ENCODE data around the gene ADAMTSL5. TPM values are rescaled to one million over a fixed set of nuclear protein-coding genes. Genes with fewer than 3 reads are reported as not detected.
"Not testable (repeated sequence)": the region's sequence is repeated elsewhere in the genome, so short reads cannot be mapped to it uniquely, and the experiment has no call there.

ADAMTSL5 gene
- total RNA-seq, 2 donors from 2014 or later, result 2.2 to 7.3 TPM

DNA sequence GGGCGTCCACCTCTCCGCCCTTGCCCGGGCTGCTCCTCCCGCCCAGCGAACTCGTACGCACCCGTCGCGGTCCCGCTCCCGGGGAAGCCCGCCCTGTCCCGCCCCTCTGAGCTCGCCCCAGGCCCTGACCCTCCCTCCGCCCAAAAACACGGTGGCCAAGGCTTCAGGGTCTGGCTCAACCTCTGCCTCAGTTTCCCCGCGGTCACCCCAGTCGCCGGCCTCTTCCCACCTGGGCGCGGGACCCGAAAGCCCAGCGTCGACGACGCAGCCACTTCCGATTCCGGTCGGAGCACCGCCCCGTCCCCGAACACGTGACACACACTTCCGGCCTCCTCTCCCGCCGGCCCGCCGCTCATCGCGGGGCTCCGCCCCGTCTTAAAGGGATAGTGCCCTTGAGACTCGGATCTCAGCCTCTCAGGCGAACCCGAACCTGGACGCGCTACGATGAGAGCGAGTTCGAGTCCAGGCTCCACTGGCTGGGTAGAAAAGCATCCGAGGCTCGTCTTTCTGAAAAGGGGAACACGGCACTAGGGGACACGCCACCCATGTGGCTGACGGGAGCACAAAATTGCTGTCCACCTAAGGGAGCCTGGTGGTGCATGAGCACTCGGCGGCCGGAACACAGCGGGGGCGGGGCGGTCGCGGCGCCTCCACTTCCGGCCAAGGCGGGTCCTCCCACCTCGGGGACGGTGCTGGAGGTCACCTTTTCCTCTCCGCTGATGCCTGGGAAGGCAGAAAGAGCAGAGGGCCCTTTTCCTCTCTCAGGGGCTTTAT, 33.7 kb downstream of the ADAMTSL5 start, which contains the start of gene C19orf25:
TSS of gene C19orf25 (minus strand) at position 282 of the 774 bp plus-strand sequence. CDS start 312 bp downstream, outside the sequence.
- peak; percentile 97 for DNase-seq
- H3K4me1 ChIP-seq, result peaks cover 6% of the 10 kb centered on the region
- no peaks in the 10 kb centered on the region for H3K36me3 ChIP-seq
- peak within 1 kb of the TSS; percentile 83 for H3K27ac ChIP-seq
- peak within 1 kb of the TSS; percentile 98 for H3K4me3 ChIP-seq
- no peaks in the 10 kb centered on the region for H3K27me3 ChIP-seq
- no peaks in the 10 kb centered on the region for H3K9me3 ChIP-seq
- TF ChIP-seq, protein P1, sequence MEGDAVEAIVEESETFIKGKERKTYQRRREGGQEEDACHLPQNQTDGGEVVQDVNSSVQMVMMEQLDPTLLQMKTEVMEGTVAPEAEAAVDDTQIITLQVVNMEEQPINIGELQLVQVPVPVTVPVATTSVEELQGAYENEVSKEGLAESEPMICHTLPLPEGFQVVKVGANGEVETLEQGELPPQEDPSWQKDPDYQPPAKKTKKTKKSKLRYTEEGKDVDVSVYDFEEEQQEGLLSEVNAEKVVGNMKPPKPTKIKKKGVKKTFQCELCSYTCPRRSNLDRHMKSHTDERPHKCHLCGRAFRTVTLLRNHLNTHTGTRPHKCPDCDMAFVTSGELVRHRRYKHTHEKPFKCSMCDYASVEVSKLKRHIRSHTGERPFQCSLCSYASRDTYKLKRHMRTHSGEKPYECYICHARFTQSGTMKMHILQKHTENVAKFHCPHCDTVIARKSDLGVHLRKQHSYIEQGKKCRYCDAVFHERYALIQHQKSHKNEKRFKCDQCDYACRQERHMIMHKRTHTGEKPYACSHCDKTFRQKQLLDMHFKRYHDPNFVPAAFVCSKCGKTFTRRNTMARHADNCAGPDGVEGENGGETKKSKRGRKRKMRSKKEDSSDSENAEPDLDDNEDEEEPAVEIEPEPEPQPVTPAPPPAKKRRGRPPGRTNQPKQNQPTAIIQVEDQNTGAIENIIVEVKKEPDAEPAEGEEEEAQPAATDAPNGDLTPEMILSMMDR (IDR thresholded peaks at IDR 0.05), result no peak
- peak within 1 kb of the TSS; percentile 62 to 86 for H3K9ac ChIP-seq (ENCODE audit: low read depth in 2 of 2, low read length in 2 of 2)
- intact Hi-C loops (cut with DNase I), result no loop called here

- DNase-seq; H3K4me1 ChIP-seq; H3K36me3 ChIP-seq; H3K4me3 ChIP-seq; H3K9ac ChIP-seq (ENCODE audit: low read depth in 2 of 2, low read length in 2 of 2); H3K27ac ChIP-seq; intact Hi-C loops (cut with DNase I); H3K9me3 ChIP-seq: not testable (repeated sequence)
- H3K27me3 ChIP-seq, result peaks cover 14% of the 10 kb centered on the region
Measured at GRCh38 chr19:1477056-1477455, 35.8 kb downstream of the ADAMTSL5 start.

GRCh38 chr19:1475751-1476437, 36.9 kb downstream of the ADAMTSL5 start:
- H3K4me3 ChIP-seq, result no peak overlapping the region
- TF ChIP-seq, protein P1 (IDR thresholded peaks at IDR 0.05), result no peak
- H3K4me1 ChIP-seq, result peaks cover 14% of the 10 kb centered on the region
- peaks cover 25% of the 10 kb centered on the region for H3K27me3 ChIP-seq
- no peaks in the 10 kb centered on the region for H3K36me3 ChIP-seq
- no peak for DNase-seq
- H3K27ac ChIP-seq, result no peak overlapping the region
- intact Hi-C loops (cut with DNase I), result no loop called here
- no peaks in the 10 kb centered on the region for H3K9me3 ChIP-seq
- no peak overlapping the region for H3K9ac ChIP-seq (ENCODE audit: low read depth in 2 of 2, low read length in 2 of 2)

GRCh38 chr19:1474765-1475351, 38.0 kb downstream of the ADAMTSL5 start:
- H3K4me1 ChIP-seq, result peaks cover 25% of the 10 kb centered on the region
- TF ChIP-seq, protein P1 (IDR thresholded peaks at IDR 0.05), result no peak
- no peak for DNase-seq
- H3K9ac ChIP-seq (ENCODE audit: low read depth in 2 of 2, low read length in 2 of 2), result no peak overlapping the region
- intact Hi-C loops (cut with DNase I), result no loop called here
- H3K4me3 ChIP-seq, result no peak overlapping the region
- H3K36me3 ChIP-seq, result no peaks in the 10 kb centered on the region
- H3K27me3 ChIP-seq, result peaks cover 36% of the 10 kb centered on the region
- no peak overlapping the region for H3K27ac ChIP-seq
- no peaks in the 10 kb centered on the region for H3K9me3 ChIP-seq

DNA sequence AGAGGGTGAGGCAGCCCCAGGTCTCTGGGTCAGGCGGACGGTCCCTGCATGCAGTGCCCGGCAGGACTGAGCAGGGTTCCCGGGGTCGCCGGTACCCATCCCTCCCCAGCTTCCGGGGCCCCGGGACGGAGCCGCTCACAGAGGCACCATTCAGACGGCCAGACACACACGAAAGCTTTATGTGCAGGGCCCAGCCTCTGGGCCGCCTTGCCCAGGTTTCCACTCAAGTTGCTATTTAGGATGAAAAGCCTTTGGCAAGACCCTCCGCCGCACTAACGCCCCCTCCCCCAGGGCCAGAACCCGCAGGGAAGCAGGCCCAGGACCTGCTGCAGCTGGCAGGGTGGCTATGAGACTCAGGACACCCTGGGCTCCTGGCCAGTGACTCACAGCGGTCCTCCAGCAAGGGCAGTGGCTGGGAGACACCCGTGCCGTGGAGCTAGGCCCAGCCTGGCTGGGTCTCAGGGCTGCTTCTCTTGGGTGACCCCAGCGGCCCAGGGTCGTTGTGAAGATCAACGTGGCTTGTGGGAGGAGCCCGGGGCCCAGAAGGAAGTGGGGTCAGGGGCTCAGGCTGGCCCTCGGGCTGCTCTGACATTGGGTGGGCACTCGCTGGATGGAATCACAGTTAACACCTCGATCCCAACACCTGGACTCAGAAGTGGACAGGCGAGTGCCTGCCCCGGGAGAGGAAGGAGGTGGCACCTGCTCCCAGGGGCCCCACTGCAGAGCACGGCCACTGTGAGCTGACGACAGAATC, 38.6 kb downstream of the ADAMTSL5 start:
- H3K27ac ChIP-seq, result no peak overlapping the region
- no peaks in the 10 kb centered on the region for H3K36me3 ChIP-seq
- H3K4me1 ChIP-seq, result peaks cover 28% of the 10 kb centered on the region
- no peak overlapping the region for H3K9ac ChIP-seq (ENCODE audit: low read depth in 2 of 2, low read length in 2 of 2)
- H3K4me3 ChIP-seq, result no peak overlapping the region
- intact Hi-C loops (cut with DNase I), result no loop called here
- H3K27me3 ChIP-seq, result peaks cover 39% of the 10 kb centered on the region
- no peaks in the 10 kb centered on the region for H3K9me3 ChIP-seq
- TF ChIP-seq, protein P1 (IDR thresholded peaks at IDR 0.05), result no peak
- DNase-seq, result no peak

Measured in colonic mucosa (tissue), 4 donors.